Measurements from ENCODE around the gene OR2S2.

OR2S2 gene

GRCh38 chr9:35954942-35955546 lies 2.9 kb downstream of the OR2S2 start:
- peak; percentile 57 for DNase-seq (ENCODE audit: low read depth, low spot score)
- ChIA-PET CTCF (interaction anchor here (0.6 to 10.3 kb wide), 51 partner anchors 11 to 374 kb away, joined by 3 to 342 read pairs (median 4); partner anchors contain the start of genes CCIN and RECK), POLR2A (no interaction called here)
- peak; percentile 81 for TF ChIP-seq CTCF (IDR thresholded peaks at IDR 0.05; ENCODE audit: insufficient read depth, low read length, missing control alignments)
- no peak overlapping the region for H3K4me3 ChIP-seq (ENCODE audit: low read depth, low read length)

- no peak overlapping the region for H3K4me3 ChIP-seq (ENCODE audit: low read depth, low read length)
- no peak for TF ChIP-seq CTCF (IDR thresholded peaks at IDR 0.05; ENCODE audit: insufficient read depth, low read length, missing control alignments)
- CTCF ChIA-PET = interaction anchor here (0.6 to 2.5 kb wide), 18 partner anchors 8 to 255 kb away, joined by 3 to 30 read pairs (median 5); partner anchors contain the start of gene CLTA
- POLR2A ChIA-PET = interaction anchor here (0.9 kb wide), 1 partner anchor 9 kb away, joined by 3 read pairs; no protein-coding TSS in a partner anchor
- DNase-seq (ENCODE audit: low read depth, low spot score) = no peak
These were observed 5.3 kb downstream of the OR2S2 start for GRCh38 chr9:35952526-35953191.

- TF ChIP-seq CTCF (IDR thresholded peaks at IDR 0.05; ENCODE audit: insufficient read depth, low read length, missing control alignments) = no peak
- DNase-seq (ENCODE audit: low read depth, low spot score) = no peak
- ChIA-PET POLR2A (no interaction called here), CTCF (interaction anchor here (0.8 to 2.5 kb wide), 11 partner anchors 8 to 214 kb away, joined by 3 to 30 read pairs (median 7); no protein-coding TSS in a partner anchor)
- H3K4me3 ChIP-seq (ENCODE audit: low read depth, low read length) = no peak overlapping the region
These were observed 6.2 kb downstream of the OR2S2 start for GRCh38 chr9:35951736-35952135.

- CTCF ChIA-PET = interaction anchor here (0.9 to 2.1 kb wide), 9 partner anchors 8 to 159 kb away, joined by 3 to 13 read pairs (median 3); no protein-coding TSS in a partner anchor
- DNase-seq (ENCODE audit: low read depth, low spot score) = no peak
- H3K4me3 ChIP-seq (ENCODE audit: low read depth, low read length) = no peak overlapping the region
- POLR2A ChIA-PET = no interaction called here
- TF ChIP-seq CTCF (IDR thresholded peaks at IDR 0.05; ENCODE audit: insufficient read depth, low read length, missing control alignments) = no peak
These were observed 9.0 kb downstream of the OR2S2 start for GRCh38 chr9:35948901-35949318.

- ChIA-PET POLR2A (no interaction called here), CTCF (interaction anchor here (0.9 to 2.1 kb wide), 5 partner anchors 11 to 75 kb away, joined by 3 to 13 read pairs (median 6); no protein-coding TSS in a partner anchor)
- H3K4me3 ChIP-seq (ENCODE audit: low read depth, low read length) = no peak overlapping the region
- no peak for DNase-seq (ENCODE audit: low read depth, low spot score)
- no peak for TF ChIP-seq CTCF (IDR thresholded peaks at IDR 0.05; ENCODE audit: insufficient read depth, low read length, missing control alignments)
These were observed 9.5 kb downstream of the OR2S2 start for GRCh38 chr9:35948451-35948850.
